PC-3 (cell line): ENCODE measurements around the gene PTPRD. TPM values are rescaled to one million over a fixed set of nuclear protein-coding genes. Genes with fewer than 3 reads are reported as not detected.

Experiments used
- ATAC-seq: fragments of 200-7000 bp; cut with Tn5 transposase; 2 replicates; pipeline ENCODE4 v1.9.1; 2020; ENCODE audit warnings: mild to moderate bottlenecking, moderate library complexity
- BruUV-seq: library from RNA; stranded (reverse); fragments of 400-500 nt; replicated peaks from 2 replicates; lab custom pipeline; 2021; lab: Mats Ljungman, UMichigan
- CTCF ChIA-PET: fragments of 300-600 bp; sonication (Branson Sonifier 250); formaldehyde crosslinking; loops from one replicate; lab custom pipeline; 2022; ENCODE audit warnings: antibody characterized with exemption; lab: Charles Lee
- POLR2A ChIA-PET: fragments of 300-600 bp; sonication (Branson Sonifier 250); formaldehyde crosslinking; loops from one replicate; lab custom pipeline; 2022; ENCODE audit warnings: antibody characterized with exemption; ENCODE audit not compliant: unreplicated experiment; lab: Charles Lee
- DNase-seq: peaks from one replicate; pipeline ENCODE4 v3.0.0-alpha.2; 2015
- H2AFZ ChIP-seq: fragments of 300-600 bp; sonication (generic); 2 replicates; pipeline ENCODE4 v1.6.0; 2016; ENCODE audit warnings: antibody characterized with exemption, low read length
- H3F3A ChIP-seq: fragments of 300-600 bp; sonication (generic); one replicate; pipeline ENCODE4 v1.6.0; 2017; ENCODE audit warnings: antibody characterized with exemption, low read length, control low read depth, mild to moderate bottlenecking; ENCODE audit not compliant: unreplicated experiment
- H3K27ac ChIP-seq: fragments of 300-600 bp; sonication (generic); 2 replicates; pipeline ENCODE4 v1.5.1; 2016; ENCODE audit warnings: mild to moderate bottlenecking, low read length
- H3K27me3 ChIP-seq: fragments of 300-600 bp; sonication (generic); 2 replicates; pipeline ENCODE4 v1.6.1; 2016; ENCODE audit warnings: low read length, mixed read lengths
- H3K36me3 ChIP-seq: fragments of 300-600 bp; sonication (generic); 2 replicates; pipeline ENCODE4 v1.6.1; 2016; ENCODE audit warnings: low read depth, mixed run types, low read length, mixed read lengths
- H3K4me1 ChIP-seq: fragments of 300-600 bp; sonication (generic); 2 replicates; pipeline ENCODE4 v1.5.1; 2016; ENCODE audit warnings: low read length; ENCODE audit not compliant: insufficient read depth
- H3K4me2 ChIP-seq: fragments of 300-600 bp; sonication (generic); 2 replicates; pipeline ENCODE4 v1.6.0; 2016; ENCODE audit warnings: low read length
- H3K4me3 ChIP-seq: fragments of 300-600 bp; sonication (generic); 2 replicates; pipeline ENCODE4 v1.5.1; 2016; ENCODE audit warnings: mild to moderate bottlenecking, low read length, mixed read lengths
- H3K79me2 ChIP-seq: fragments of 300-600 bp; sonication (generic); 2 replicates; pipeline ENCODE4 v1.6.1; 2017; ENCODE audit warnings: low read length, mixed read lengths
- H3K9ac ChIP-seq: fragments of 300-600 bp; sonication (generic); 2 replicates; pipeline ENCODE4 v1.6.0; 2016; ENCODE audit warnings: mild to moderate bottlenecking, low read length
- H3K9me2 ChIP-seq: fragments of 300-600 bp; sonication (generic); replicated peaks from 2 replicates; pipeline ENCODE4 v1.6.1; 2016; ENCODE audit warnings: mixed run types, low read length, mixed read lengths
- H3K9me3 ChIP-seq: fragments of 300-600 bp; sonication (generic); 2 replicates; pipeline ENCODE4 v1.6.1; 2016; ENCODE audit warnings: low read length, mixed read lengths
- H4K20me1 ChIP-seq: fragments of 300-600 bp; sonication (generic); 2 replicates; pipeline ENCODE4 v1.6.1; 2016; ENCODE audit warnings: low read length, mixed read lengths
- EZH2 ChIP-seq: fragments of 300-600 bp; sonication (generic); IDR thresholded peaks from one replicate; pipeline ENCODE4 v1.6.1; 2017; ENCODE audit warnings: antibody characterized with exemption, mild to moderate bottlenecking, low read length; ENCODE audit not compliant: unreplicated experiment
- EZH2phosphoT487 ChIP-seq: fragments of 300-600 bp; sonication (generic); IDR thresholded peaks from 2 replicates; pipeline ENCODE4 v1.6.1; 2018; ENCODE audit warnings: mild to moderate bottlenecking, antibody characterized with exemption, low read length, borderline replicate concordance
- intact Hi-C: fragments of 100-400 bp; cut with micrococcal nuclease; formaldehyde crosslinking; loops from 2 replicates; pipeline ENCODE4 v1.9.0; 2023
- total RNA-seq: library from RNA; depleted of rRNA; stranded (reverse); fragments of >200 nt; gene quantifications from 2 replicates; pipeline ENCODE4 v1.2.3, GENCODE V29; 2014
- TF ChIP-seq, protein P1 (sequence below): fragments of 300-600 bp; sonication (generic); conservative IDR thresholded peaks from 2 replicates; pipeline ENCODE4 v1.5.1; 2017; ENCODE audit warnings: antibody characterized with exemption, low read depth, mild to moderate bottlenecking, low read length

PTPRD gene
- total RNA-seq, 1 experiment from 2014 or later = not detected

DNA sequence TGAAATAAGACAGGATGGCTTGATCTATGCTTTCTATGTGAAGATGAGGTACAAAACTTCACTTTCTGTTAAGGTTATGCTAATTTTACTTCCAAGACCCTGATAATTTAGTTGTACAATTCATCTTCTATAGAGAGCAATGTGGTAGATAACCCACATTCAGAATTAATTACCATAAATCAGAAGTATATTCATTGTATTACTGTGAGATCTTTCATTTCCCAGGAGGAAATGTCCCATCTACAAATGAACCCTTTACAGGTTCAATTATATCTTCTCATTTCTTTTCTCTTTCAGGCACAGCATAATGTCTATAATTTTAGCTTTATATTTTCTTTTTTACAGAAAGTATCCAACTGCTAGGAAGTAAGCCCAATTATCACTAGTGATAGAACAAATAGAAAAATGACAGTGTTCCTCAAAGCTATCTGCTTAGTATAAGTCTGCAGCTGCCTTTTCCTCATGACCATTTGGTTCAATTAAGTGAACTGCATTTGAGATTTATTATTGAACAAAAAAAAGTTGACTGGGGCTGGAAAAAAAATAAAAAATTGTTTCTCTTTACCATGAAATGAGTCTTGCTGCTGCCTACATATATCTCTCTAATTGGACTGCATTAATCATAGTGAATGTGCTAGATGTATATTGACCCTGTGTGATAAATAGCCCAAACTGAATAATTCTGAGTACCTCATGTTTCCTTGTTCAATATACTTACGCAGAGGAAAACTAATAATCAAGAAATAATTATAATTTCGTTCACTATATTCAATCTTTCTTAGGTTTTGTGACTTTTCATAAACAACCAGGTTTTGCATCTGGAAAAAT is 1329.4 kb downstream of the PTPRD start:
- Histone ChIP-seq H3K9me3 (no peaks in the 10 kb centered on the region), H3K27ac (no peak overlapping the region), H3K36me3 (no peaks in the 10 kb centered on the region), H3K27me3 (no peaks in the 10 kb centered on the region), H3K9me2 (no peaks in the 10 kb centered on the region), H4K20me1 (no peaks in the 10 kb centered on the region), H3K9ac (no peak overlapping the region), H3K4me1 (no peaks in the 10 kb centered on the region), H2AFZ (no peak overlapping the region), H3K79me2 (no peaks in the 10 kb centered on the region), H3K4me2 (no peak overlapping the region), H3F3A (no peaks in the 10 kb centered on the region), H3K4me3 (no peak overlapping the region)
- TF ChIP-seq, protein P1, sequence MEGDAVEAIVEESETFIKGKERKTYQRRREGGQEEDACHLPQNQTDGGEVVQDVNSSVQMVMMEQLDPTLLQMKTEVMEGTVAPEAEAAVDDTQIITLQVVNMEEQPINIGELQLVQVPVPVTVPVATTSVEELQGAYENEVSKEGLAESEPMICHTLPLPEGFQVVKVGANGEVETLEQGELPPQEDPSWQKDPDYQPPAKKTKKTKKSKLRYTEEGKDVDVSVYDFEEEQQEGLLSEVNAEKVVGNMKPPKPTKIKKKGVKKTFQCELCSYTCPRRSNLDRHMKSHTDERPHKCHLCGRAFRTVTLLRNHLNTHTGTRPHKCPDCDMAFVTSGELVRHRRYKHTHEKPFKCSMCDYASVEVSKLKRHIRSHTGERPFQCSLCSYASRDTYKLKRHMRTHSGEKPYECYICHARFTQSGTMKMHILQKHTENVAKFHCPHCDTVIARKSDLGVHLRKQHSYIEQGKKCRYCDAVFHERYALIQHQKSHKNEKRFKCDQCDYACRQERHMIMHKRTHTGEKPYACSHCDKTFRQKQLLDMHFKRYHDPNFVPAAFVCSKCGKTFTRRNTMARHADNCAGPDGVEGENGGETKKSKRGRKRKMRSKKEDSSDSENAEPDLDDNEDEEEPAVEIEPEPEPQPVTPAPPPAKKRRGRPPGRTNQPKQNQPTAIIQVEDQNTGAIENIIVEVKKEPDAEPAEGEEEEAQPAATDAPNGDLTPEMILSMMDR = no peak
- TF ChIP-seq EZH2 = no peak
- TF ChIP-seq EZH2phosphoT487 = no peak
- ATAC-seq (no peak), DNase-seq (no peak)
- ChIA-PET CTCF (no interaction called here), POLR2A (no interaction called here)
- no TSS peak for BruUV-seq
- intact Hi-C loops = no loop called here

DNA sequence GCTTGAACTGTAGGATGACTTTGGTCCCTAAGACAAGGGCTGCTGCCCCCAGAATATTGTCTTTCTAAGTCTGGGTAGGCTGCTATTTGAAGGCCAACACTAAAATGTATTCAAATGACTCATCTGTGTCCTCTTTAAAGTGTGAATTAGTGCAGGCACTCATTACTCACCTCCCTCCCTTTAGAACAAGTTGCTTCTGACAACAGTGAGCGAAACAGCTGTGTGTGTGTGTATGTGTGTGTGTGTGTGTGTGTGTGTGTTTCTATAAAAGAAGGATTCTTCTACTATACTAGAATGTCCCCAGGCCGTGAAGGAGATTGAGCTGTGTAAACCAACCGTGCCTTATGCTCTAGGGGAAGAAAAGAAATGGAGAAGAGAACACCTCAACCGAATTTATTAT is 1337.2 kb downstream of the PTPRD start:
- no peaks in the 10 kb centered on the region for H4K20me1 ChIP-seq
- no peaks in the 10 kb centered on the region for H3K27me3 ChIP-seq
- H3K9ac ChIP-seq = no peak overlapping the region
- no peaks in the 10 kb centered on the region for H3F3A ChIP-seq
- H3K4me3 ChIP-seq = no peak overlapping the region
- H2AFZ ChIP-seq = no peak overlapping the region
- no peaks in the 10 kb centered on the region for H3K4me1 ChIP-seq
- H3K4me2 ChIP-seq = no peak overlapping the region
- POLR2A ChIA-PET = no interaction called here
- no peaks in the 10 kb centered on the region for H3K9me3 ChIP-seq
- TF ChIP-seq EZH2phosphoT487 (no peak), EZH2 (no peak)
- TF ChIP-seq, protein P1 = no peak
- no peak for DNase-seq
- intact Hi-C loops = no loop called here
- no peak overlapping the region for H3K27ac ChIP-seq
- ATAC-seq = no peak
- no TSS peak for BruUV-seq
- no peaks in the 10 kb centered on the region for H3K79me2 ChIP-seq
- CTCF ChIA-PET = no interaction called here
- no peaks in the 10 kb centered on the region for H3K36me3 ChIP-seq
- H3K9me2 ChIP-seq = no peaks in the 10 kb centered on the region

DNA sequence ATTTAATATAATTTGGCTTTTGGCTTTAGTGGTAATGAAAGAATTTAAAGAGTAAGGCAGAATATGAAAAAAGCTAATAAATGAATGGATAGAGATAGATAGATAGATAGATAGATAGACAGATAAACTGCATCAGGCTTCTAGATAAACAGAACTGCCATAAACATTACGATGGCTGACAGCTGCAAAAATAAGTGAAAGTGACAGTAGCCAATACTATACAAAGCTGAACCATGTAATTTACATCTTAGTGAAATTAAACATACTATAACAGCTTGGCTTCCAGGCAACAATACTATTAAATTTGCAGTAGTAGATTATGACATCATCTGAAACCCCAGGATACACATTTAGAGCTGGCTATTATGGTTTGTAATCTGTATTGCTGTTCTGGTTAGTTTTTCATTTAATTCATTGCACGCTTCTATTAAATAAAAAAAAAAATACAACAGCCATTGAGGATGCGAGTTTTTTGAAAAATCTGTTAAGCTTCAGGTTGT is 1354.8 kb downstream of the PTPRD start:
- BruUV-seq = no TSS peak

More for the DNA sequence above, 1354.8 kb downstream of the PTPRD start:
- Histone ChIP-seq H3K27ac (no peak overlapping the region), H3K4me2 (no peak overlapping the region), H4K20me1 (no peaks in the 10 kb centered on the region), H3K9me3 (no peaks in the 10 kb centered on the region), H3K27me3 (no peaks in the 10 kb centered on the region), H3K4me1 (no peaks in the 10 kb centered on the region), H3K9me2 (no peaks in the 10 kb centered on the region), H2AFZ (no peak overlapping the region), H3K36me3 (no peaks in the 10 kb centered on the region), H3K4me3 (no peak overlapping the region), H3K9ac (no peak overlapping the region), H3K79me2 (no peaks in the 10 kb centered on the region), H3F3A (no peaks in the 10 kb centered on the region)
- TF ChIP-seq EZH2phosphoT487 (no peak), EZH2 (no peak)
- TF ChIP-seq, protein P1 = no peak
- no peak for ATAC-seq
- POLR2A ChIA-PET = no interaction called here
- CTCF ChIA-PET = no interaction called here
- intact Hi-C loops = no loop called here
- DNase-seq = no peak
